Measurements from ENCODE around the gene EEFSEC. TPM values are rescaled to one million over a fixed set of nuclear protein-coding genes. Genes with fewer than 3 reads are reported as not detected.

EEFSEC gene
- total RNA-seq, 1 donor from 2014 or later = 24.6 TPM

DNA sequence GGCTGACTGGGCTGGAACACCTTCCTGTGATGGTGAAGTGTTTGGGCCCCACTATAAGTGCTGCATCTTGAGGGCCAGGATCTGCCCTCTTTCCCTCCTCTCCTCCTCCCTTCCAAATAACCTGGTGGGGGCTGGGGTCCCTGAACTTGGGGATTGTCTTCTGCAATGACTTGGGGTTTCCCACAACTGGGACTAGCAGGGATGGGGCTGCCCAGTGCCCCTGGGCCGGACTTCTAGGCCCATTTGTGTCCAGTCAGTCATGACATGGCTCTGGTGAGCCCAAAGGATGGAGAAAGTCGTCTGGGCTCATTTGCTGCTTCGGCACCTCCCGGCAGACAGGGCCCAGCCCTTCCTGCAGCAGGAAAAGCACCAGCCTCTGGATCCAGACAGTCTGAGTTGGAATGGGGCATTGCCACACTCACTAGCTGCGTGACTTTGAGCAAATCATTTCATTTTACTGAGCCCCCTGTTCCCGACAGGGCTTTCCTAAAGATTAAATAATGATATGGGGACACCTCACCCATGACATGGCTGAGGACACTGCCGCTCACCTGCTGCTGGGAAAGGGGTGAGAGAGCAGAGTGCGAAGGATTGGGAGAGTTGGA lies 200.2 kb downstream of the EEFSEC start:
- Histone ChIP-seq H3K9me3 (no peaks in the 10 kb centered on the region), H3K4me3 (no peak overlapping the region), H3K27ac (no peak overlapping the region), H3K36me3 (peaks cover 0 to 5% of the 10 kb centered on the region in 2 donors), H3K27me3 (no peaks in the 10 kb centered on the region), H3K4me1 (peaks cover 12% of the 10 kb centered on the region)
- TF ChIP-seq, protein P1, sequence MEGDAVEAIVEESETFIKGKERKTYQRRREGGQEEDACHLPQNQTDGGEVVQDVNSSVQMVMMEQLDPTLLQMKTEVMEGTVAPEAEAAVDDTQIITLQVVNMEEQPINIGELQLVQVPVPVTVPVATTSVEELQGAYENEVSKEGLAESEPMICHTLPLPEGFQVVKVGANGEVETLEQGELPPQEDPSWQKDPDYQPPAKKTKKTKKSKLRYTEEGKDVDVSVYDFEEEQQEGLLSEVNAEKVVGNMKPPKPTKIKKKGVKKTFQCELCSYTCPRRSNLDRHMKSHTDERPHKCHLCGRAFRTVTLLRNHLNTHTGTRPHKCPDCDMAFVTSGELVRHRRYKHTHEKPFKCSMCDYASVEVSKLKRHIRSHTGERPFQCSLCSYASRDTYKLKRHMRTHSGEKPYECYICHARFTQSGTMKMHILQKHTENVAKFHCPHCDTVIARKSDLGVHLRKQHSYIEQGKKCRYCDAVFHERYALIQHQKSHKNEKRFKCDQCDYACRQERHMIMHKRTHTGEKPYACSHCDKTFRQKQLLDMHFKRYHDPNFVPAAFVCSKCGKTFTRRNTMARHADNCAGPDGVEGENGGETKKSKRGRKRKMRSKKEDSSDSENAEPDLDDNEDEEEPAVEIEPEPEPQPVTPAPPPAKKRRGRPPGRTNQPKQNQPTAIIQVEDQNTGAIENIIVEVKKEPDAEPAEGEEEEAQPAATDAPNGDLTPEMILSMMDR (IDR thresholded peaks at IDR 0.05) = no peak
- TF ChIP-seq POLR2AphosphoS5 (IDR thresholded peaks at IDR 0.05; ENCODE audit: insufficient read depth in 1 of 2, low read depth in 1 of 2) = no peak
- no peak for TF ChIP-seq POLR2A (IDR thresholded peaks at IDR 0.05)
- intact Hi-C loops (cut with DNase I) = no loop called here
- DNase-seq (ENCODE audit: extremely low spot score in 2 of 2) = no peak

GRCh38 chr3:128353991-128354687 lies 200.9 kb downstream of the EEFSEC start:
- no peak for DNase-seq (ENCODE audit: extremely low spot score in 2 of 2)
- no peak overlapping the region for H3K27ac ChIP-seq
- intact Hi-C loops (cut with DNase I) = no loop called here

DNA sequence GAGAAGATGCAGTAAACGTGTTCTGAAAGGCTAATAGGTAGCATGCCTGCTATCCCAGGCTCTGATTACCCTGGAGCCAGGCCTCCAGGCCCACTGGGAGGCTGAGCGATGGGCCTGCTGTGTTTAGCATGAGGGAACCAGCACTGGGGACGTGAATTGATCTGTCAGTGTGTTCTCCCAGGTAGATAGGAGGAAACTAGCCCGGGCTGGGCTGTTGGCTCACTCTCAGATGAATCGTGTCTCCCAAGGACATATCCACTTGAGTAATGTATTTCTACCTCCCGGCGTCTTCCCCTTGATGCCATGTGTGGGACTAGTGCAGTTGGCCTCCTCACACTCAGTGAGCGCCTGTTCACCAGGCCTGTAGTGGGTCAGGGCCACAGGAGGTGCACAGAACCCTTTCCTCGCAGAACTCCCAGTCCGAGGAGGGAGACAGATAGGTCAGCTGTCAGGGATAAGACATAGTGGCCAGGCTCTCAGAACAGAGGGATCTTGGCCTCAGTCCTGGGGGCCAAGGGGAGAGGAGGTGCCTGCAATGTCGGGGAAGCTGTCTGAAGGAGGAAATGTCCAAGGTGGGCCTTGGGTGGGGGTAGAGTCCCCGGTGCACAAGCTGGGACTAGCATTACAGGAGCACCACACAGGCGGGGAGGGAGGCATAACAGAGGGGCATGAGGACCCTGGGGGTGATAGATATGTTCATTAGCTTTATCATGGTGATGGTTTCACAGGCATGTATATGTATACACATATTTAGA lies 201.7 kb downstream of the EEFSEC start:
- no peak for DNase-seq (ENCODE audit: extremely low spot score in 2 of 2)

More at GRCh38 chr3:128353991-128354687, 200.9 kb downstream of the EEFSEC start:
- Histone ChIP-seq H3K36me3 (peaks cover 0 to 11% of the 10 kb centered on the region in 2 donors), H3K27me3 (no peaks in the 10 kb centered on the region), H3K4me3 (no peak overlapping the region), H3K4me1 (peaks cover 6% of the 10 kb centered on the region), H3K9me3 (no peaks in the 10 kb centered on the region)
- TF ChIP-seq, protein P1 (IDR thresholded peaks at IDR 0.05) = no peak
- no peak for TF ChIP-seq POLR2A (IDR thresholded peaks at IDR 0.05)
- TF ChIP-seq POLR2AphosphoS5 (IDR thresholded peaks at IDR 0.05; ENCODE audit: insufficient read depth in 1 of 2, low read depth in 1 of 2) = no peak

DNA sequence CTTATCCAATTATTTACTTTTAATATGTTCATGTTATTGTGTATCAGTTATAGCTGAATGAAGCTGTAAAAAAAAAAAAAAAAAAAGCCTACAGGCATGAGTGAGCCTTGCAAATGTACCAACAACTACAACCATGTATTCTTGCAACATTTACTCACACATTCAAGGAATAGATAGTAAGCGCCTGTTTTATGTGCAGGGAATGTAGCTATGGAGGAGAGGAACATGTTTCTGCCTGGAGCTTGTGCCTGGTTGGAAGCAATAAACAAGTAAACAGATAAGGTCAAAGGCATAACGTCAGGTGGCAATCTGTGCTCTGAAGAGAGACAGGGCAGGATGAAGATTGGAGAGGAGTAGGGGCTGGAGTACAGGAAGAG lies 202.2 kb downstream of the EEFSEC start:
- no peaks in the 10 kb centered on the region for H3K4me1 ChIP-seq
- no peak overlapping the region for H3K27ac ChIP-seq
- H3K9me3 ChIP-seq = no peaks in the 10 kb centered on the region
- peaks cover 0 to 11% of the 10 kb centered on the region in 2 donors for H3K36me3 ChIP-seq
- intact Hi-C loops (cut with DNase I) = no loop called here
- TF ChIP-seq POLR2AphosphoS5 (IDR thresholded peaks at IDR 0.05; ENCODE audit: insufficient read depth in 1 of 2, low read depth in 1 of 2) (no peak), POLR2A (IDR thresholded peaks at IDR 0.05) (no peak)
- TF ChIP-seq, protein P1 (IDR thresholded peaks at IDR 0.05) = no peak
- no peak overlapping the region for H3K4me3 ChIP-seq
- H3K27me3 ChIP-seq = no peaks in the 10 kb centered on the region
- no peak for DNase-seq (ENCODE audit: extremely low spot score in 2 of 2)

More for the DNA sequence above, 201.7 kb downstream of the EEFSEC start:
- no peak for TF ChIP-seq POLR2AphosphoS5 (IDR thresholded peaks at IDR 0.05; ENCODE audit: insufficient read depth in 1 of 2, low read depth in 1 of 2)
- TF ChIP-seq, protein P1 (IDR thresholded peaks at IDR 0.05) = no peak
- TF ChIP-seq POLR2A (IDR thresholded peaks at IDR 0.05) = no peak
- intact Hi-C loops (cut with DNase I) = no loop called here
- Histone ChIP-seq H3K27ac (no peak overlapping the region), H3K4me3 (no peak overlapping the region), H3K36me3 (peaks cover 0 to 11% of the 10 kb centered on the region in 2 donors), H3K27me3 (no peaks in the 10 kb centered on the region), H3K9me3 (no peaks in the 10 kb centered on the region), H3K4me1 (no peaks in the 10 kb centered on the region)
